CD1c-positive myeloid dendritic cell (primary cell): ENCODE results near the gene DMXL1.
"Not testable (repeated sequence)": the region's sequence is repeated elsewhere in the genome, so short reads cannot be mapped to it uniquely, and the experiment has no call there.

Experiments
- DNase-seq: peaks from one replicate; pipeline ENCODE4 v3.0.0-alpha.2; 2016; ENCODE audit errors: extremely low spot score

The DMXL1 gene

GRCh38 chr5:119063579-119064379 is 7.1 kb upstream of the DMXL1 start:
- peak; percentile 86 for DNase-seq

- DNase-seq: no peak
Observed at GRCh38 chr5:119067450-119067849, 3.4 kb upstream of the DMXL1 start.

GRCh38 chr5:119070578-119070827 is 384 bp upstream of the DMXL1 start:
- DNase-seq: no peak

- no peak for DNase-seq
Observed at GRCh38 chr5:119071561-119071995, 691 bp downstream of the DMXL1 start.

GRCh38 chr5:119072496-119072895 is 1.6 kb downstream of the DMXL1 start:
- no peak for DNase-seq

- not testable (repeated sequence) for DNase-seq
Observed at GRCh38 chr5:119073746-119074337, 3.0 kb downstream of the DMXL1 start.

GRCh38 chr5:119074419-119074818 is 3.5 kb downstream of the DMXL1 start:
- peak; percentile 56 for DNase-seq

- not testable (repeated sequence) for DNase-seq
Observed at GRCh38 chr5:119075269-119075668, 4.4 kb downstream of the DMXL1 start.

GRCh38 chr5:119076080-119076479 is 5.2 kb downstream of the DMXL1 start:
- DNase-seq: no peak

GRCh38 chr5:119077444-119077843 is 6.6 kb downstream of the DMXL1 start:
- DNase-seq: no peak

- no peak for DNase-seq
Observed at GRCh38 chr5:119078071-119078846, 7.4 kb downstream of the DMXL1 start.

GRCh38 chr5:119078861-119079260 is 8.0 kb downstream of the DMXL1 start:
- DNase-seq: no peak

- DNase-seq: no peak
Observed at GRCh38 chr5:119079318-119079921, 8.5 kb downstream of the DMXL1 start.

GRCh38 chr5:119080936-119081335 is 10.0 kb downstream of the DMXL1 start:
- no peak for DNase-seq

GRCh38 chr5:119082691-119083090 is 11.8 kb downstream of the DMXL1 start:
- DNase-seq: no peak

- DNase-seq: no peak
Observed at GRCh38 chr5:119083679-119084078, 12.8 kb downstream of the DMXL1 start.

GRCh38 chr5:119088438-119088837 is 17.6 kb downstream of the DMXL1 start:
- no peak for DNase-seq

- DNase-seq: no peak
Observed at GRCh38 chr5:119095611-119096010, 24.7 kb downstream of the DMXL1 start.

- DNase-seq: no peak
Observed at GRCh38 chr5:119105971-119106370, 35.1 kb downstream of the DMXL1 start.

GRCh38 chr5:119112151-119112550 is 41.3 kb downstream of the DMXL1 start:
- DNase-seq: no peak

GRCh38 chr5:119117237-119117636 is 46.4 kb downstream of the DMXL1 start:
- DNase-seq: no peak

GRCh38 chr5:119118000-119118399 is 47.1 kb downstream of the DMXL1 start:
- no peak for DNase-seq

- DNase-seq: no peak
Observed at GRCh38 chr5:119120893-119121292, 50.0 kb downstream of the DMXL1 start.
